Bronchial epithelial cell (primary cell): ENCODE results near the gene CEP57. TPM values are rescaled to one million over a fixed set of nuclear protein-coding genes. Genes with fewer than 3 reads are reported as not detected.
"Not testable (repeated sequence)": the region's sequence is repeated elsewhere in the genome, so short reads cannot be mapped to it uniquely, and the experiment has no call there.

Experiments used
- DNase-seq: peaks from one replicate; pipeline ENCODE4 v3.0.0-alpha.2; 2010; ENCODE audit warnings: low read depth
- FAIRE-seq: peaks from 2 replicates; lab custom pipeline; 2011; peaks lifted over from hg19 to GRCh38; lab: Jason Lieb, UNC
- H3K27me3 ChIP-seq: 2 replicates; pipeline ENCODE4 v1.5.1; 2011; ENCODE audit warnings: low read length; ENCODE audit not compliant: control insufficient read depth, insufficient read depth
- H3K36me3 ChIP-seq: 2 replicates; pipeline ENCODE4 v1.5.1; 2011; ENCODE audit warnings: low read length; ENCODE audit not compliant: control insufficient read depth, insufficient read depth
- H3K4me3 ChIP-seq: 2 replicates; pipeline ENCODE4 v1.5.1; 2011; ENCODE audit warnings: mild to moderate bottlenecking, low read depth, low read length, control low read depth
- total RNA-seq: library from RNA; depleted of rRNA; stranded (reverse); fragments of >200 nt; gene quantifications from 2 replicates; pipeline ENCODE4 v1.2.1, GENCODE V29; 2014
- TF ChIP-seq, protein P1 (sequence below): IDR thresholded peaks from 2 replicates; pipeline ENCODE4 v1.5.1; 2011; ENCODE audit warnings: mild to moderate bottlenecking, moderate library complexity, low read length, control low read depth, inconsistent platforms; ENCODE audit not compliant: insufficient read depth, severe bottlenecking

The CEP57 gene
- total RNA-seq, 1 donor from 2014 or later = 52.7 TPM

DNA sequence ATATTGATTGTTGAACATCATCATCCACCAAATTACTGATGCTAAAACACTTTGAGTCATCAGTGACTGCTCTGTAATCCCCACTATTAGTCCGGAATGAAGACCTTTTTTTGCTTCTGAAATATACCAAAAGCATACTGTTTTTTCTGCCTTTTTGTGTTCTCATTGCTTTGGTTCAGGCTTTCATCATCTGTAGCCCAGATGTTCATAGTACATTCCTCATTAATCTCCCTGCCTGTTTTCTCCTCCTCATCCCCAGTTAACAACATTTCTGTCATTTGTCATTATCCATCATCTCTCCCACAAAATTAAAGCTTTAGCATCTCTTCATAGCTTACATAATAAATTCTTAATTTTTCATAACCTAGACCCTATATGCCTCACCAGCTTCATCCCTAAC, 9.2 kb downstream of the CEP57 start:
- no peak overlapping the region for H3K4me3 ChIP-seq
- TF ChIP-seq, protein P1, sequence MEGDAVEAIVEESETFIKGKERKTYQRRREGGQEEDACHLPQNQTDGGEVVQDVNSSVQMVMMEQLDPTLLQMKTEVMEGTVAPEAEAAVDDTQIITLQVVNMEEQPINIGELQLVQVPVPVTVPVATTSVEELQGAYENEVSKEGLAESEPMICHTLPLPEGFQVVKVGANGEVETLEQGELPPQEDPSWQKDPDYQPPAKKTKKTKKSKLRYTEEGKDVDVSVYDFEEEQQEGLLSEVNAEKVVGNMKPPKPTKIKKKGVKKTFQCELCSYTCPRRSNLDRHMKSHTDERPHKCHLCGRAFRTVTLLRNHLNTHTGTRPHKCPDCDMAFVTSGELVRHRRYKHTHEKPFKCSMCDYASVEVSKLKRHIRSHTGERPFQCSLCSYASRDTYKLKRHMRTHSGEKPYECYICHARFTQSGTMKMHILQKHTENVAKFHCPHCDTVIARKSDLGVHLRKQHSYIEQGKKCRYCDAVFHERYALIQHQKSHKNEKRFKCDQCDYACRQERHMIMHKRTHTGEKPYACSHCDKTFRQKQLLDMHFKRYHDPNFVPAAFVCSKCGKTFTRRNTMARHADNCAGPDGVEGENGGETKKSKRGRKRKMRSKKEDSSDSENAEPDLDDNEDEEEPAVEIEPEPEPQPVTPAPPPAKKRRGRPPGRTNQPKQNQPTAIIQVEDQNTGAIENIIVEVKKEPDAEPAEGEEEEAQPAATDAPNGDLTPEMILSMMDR = no peak
- DNase-seq (no peak), FAIRE-seq (no peak)
- no peaks in the 10 kb centered on the region for H3K27me3 ChIP-seq
- peaks cover 2% of the 10 kb centered on the region for H3K36me3 ChIP-seq

DNA sequence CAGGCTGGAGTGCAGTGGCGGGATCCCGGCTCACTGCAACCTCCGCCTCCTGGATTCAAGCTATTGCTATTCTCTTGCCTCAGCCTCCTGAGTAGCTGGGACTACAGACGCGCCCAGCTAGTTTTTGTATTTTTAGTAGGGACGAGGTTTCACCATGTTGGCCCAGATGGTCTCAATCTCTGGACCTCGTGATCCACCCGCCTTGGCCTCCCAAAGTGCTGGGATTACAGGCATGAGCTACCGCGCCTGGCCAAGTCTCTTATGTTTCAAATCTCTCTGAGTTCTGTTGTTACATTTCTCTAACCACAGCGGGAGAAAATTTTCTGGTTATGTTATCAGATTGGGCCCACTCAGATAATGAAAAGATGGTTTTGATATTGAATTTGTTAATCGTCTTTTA, 10.1 kb downstream of the CEP57 start:
- peaks cover 2% of the 10 kb centered on the region for H3K36me3 ChIP-seq
- no peaks in the 10 kb centered on the region for H3K27me3 ChIP-seq
- no peak overlapping the region for H3K4me3 ChIP-seq
- DNase-seq (no peak), FAIRE-seq (no peak)
- TF ChIP-seq, protein P1 = no peak

DNA sequence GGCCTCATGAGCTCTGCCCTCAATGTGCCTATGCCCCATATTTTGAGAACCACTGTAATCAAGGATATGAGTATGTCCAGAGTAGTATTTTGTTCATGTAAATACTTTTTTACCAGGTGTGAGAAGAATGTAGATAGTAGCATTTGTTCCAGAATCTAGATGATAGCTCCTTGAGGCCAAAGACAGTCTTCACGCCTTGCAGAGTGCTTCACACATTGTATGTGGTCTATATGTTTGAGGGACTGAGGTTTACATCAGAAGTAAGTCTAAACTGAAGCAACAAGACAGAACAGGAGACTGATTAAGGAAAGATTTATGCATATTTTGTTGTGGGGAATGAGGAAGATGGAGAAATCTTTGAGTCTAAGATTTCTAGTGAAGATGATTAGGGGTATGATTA, 12.5 kb downstream of the CEP57 start:
- Histone ChIP-seq H3K36me3 (peaks cover 2% of the 10 kb centered on the region), H3K27me3 (no peaks in the 10 kb centered on the region), H3K4me3 (no peak overlapping the region)
- DNase-seq (no peak), FAIRE-seq (no peak)
- TF ChIP-seq, protein P1 = no peak

DNA sequence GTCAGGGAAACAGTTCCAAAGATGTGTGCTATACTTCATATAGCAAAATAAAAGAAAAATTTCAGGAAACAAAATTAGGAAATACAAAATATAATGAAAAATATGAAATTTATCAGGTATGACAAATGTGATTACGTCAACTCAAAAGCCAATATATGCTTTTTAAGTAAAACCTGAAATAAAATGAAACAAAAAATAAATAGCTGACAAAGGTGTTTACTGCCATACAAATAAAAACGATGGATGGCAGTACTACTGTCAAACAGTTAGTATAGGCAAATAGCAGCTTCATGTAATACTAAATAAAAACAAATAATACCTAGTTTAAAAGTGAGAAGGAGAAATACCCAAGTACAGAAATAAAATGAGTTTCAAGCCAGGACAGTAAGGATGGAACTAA, 13.7 kb downstream of the CEP57 start:
- Histone ChIP-seq H3K36me3 (peaks cover 2% of the 10 kb centered on the region), H3K27me3 (no peaks in the 10 kb centered on the region), H3K4me3 (no peak overlapping the region)
- TF ChIP-seq, protein P1 = no peak
- DNase-seq = no peak
- FAIRE-seq = no peak

DNA sequence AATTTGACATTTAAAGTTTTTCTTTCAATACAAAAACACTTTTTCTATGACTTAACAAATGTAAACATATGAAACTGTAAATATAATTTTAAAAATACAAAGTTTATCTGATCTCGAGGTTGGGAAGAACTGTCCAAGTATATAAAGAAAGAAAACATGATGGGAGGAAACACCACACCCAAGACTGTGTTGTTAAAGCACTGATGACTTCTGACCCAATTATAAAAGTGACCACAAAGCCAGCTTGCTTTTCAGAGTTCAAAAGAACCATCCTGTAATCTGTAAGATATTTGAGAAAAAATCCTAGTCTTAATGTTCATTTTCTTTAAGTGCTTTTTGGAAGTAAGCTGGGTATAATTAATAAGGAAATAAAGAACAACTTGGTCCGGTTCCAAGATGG, 15.6 kb downstream of the CEP57 start:
- DNase-seq = no peak
- no peaks in the 10 kb centered on the region for H3K36me3 ChIP-seq
- no peak overlapping the region for H3K4me3 ChIP-seq
- TF ChIP-seq, protein P1 = no peak
- no peak for FAIRE-seq
- no peaks in the 10 kb centered on the region for H3K27me3 ChIP-seq

DNA sequence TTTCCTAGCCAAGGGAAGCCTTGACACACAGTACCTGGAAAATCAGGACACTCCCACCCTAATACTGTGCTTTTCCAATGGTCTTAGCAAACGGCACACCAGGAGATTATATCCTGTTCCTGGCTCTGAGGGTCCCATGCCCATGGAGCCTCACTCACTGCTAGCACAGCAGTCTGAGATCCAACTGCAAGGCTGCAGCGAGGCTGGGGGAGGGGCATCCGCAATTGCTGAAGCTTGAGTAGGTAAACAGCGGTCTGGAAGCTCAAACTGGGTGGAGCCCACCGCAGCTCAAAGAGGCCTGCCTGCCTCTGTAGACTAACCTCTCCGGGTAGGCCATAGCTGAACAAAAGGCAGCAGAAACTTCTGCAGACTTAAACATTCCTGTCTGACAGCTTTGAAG, 16.2 kb downstream of the CEP57 start:
- FAIRE-seq, H3K36me3 ChIP-seq, H3K4me3 ChIP-seq, DNase-seq, H3K27me3 ChIP-seq: not testable (repeated sequence)

DNA sequence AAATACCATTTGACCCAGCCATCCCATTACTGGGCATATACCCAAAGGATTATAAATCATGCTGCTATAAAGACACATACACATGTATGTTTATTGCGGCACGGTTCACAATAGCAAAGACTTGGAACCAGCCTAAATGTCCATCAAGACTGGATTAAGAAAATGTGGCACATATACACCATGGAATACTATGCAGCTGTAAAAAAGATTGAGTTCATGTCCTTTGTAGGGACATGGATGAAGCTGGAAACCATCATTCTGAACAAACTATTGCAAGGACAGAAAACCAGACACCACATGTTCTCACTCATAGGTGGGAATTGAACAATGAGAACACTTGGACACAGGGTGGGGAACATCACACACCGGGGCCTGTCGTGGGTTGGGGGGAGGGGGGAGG, 20.8 kb downstream of the CEP57 start:
- FAIRE-seq, H3K4me3 ChIP-seq, H3K36me3 ChIP-seq, H3K27me3 ChIP-seq, DNase-seq: not testable (repeated sequence)
